Loucy (cell line): ENCODE results near the gene YEATS4.

Source experiments
- H2AFZ ChIP-seq: fragments of 200-600 bp; sonication (generic); 2 replicates; pipeline ENCODE4 v1.6.0; 2016; ENCODE audit warnings: antibody characterized with exemption, mild to moderate bottlenecking, low read length, moderate library complexity
- H3F3A ChIP-seq: fragments of 200-600 bp; 2 replicates; pipeline ENCODE4 v1.6.0; 2016; ENCODE audit warnings: antibody characterized with exemption, low read depth, mild to moderate bottlenecking
- H3K27me3 ChIP-seq: fragments of 200-600 bp; sonication (generic); 2 replicates; pipeline ENCODE4 v1.6.1; 2014; ENCODE audit warnings: low read length, mild to moderate bottlenecking; ENCODE audit not compliant: insufficient read depth, poor library complexity, severe bottlenecking
- H3K36me3 ChIP-seq: fragments of 200-600 bp; sonication (generic); 2 replicates; pipeline ENCODE4 v1.6.1; 2016; ENCODE audit warnings: low read length; ENCODE audit not compliant: insufficient read depth
- H3K4me1 ChIP-seq: fragments of 200-600 bp; sonication (generic); 2 replicates; pipeline ENCODE4 v1.5.1; 2014; ENCODE audit warnings: low read length, mild to moderate bottlenecking; ENCODE audit not compliant: insufficient read depth, poor library complexity, severe bottlenecking
- H3K4me2 ChIP-seq: fragments of 200-600 bp; sonication (generic); 2 replicates; pipeline ENCODE4 v1.6.0; 2014; ENCODE audit warnings: antibody characterized with exemption, low read length, low read depth, mild to moderate bottlenecking; ENCODE audit not compliant: poor library complexity, severe bottlenecking
- H3K4me3 ChIP-seq: fragments of 200-600 bp; sonication (generic); 2 replicates; pipeline ENCODE4 v1.5.1; 2014; ENCODE audit warnings: low read length, mild to moderate bottlenecking, mixed read lengths; ENCODE audit not compliant: poor library complexity, severe bottlenecking
- H3K79me2 ChIP-seq: fragments of 200-600 bp; sonication (generic); 2 replicates; pipeline ENCODE4 v1.6.1; 2014; ENCODE audit warnings: low read length; ENCODE audit not compliant: insufficient read depth
- H3K9ac ChIP-seq: fragments of 200-600 bp; sonication (generic); 2 replicates; pipeline ENCODE4 v1.6.0; 2014; ENCODE audit warnings: mild to moderate bottlenecking, low read depth, low read length, moderate library complexity; ENCODE audit not compliant: poor library complexity, severe bottlenecking
- H3K9me2 ChIP-seq: fragments of 200-600 bp; sonication (generic); replicated peaks from 2 replicates; pipeline ENCODE4 v1.6.1; 2016; ENCODE audit warnings: low read depth, low read length, mixed read lengths
- H3K9me3 ChIP-seq: fragments of 200-600 bp; sonication (generic); 2 replicates; pipeline ENCODE4 v1.6.1; 2014; ENCODE audit warnings: mild to moderate bottlenecking, antibody characterized with exemption, low read length, low read depth; ENCODE audit not compliant: insufficient read depth
- H4K20me1 ChIP-seq: fragments of 200-600 bp; sonication (generic); 2 replicates; pipeline ENCODE4 v1.6.0; 2014; ENCODE audit warnings: antibody characterized with exemption, low read length, mild to moderate bottlenecking; ENCODE audit not compliant: insufficient read depth, poor library complexity, severe bottlenecking
- CTCF ChIP-seq: fragments of 200-600 bp; sonication (generic); conservative IDR thresholded peaks from 2 replicates; pipeline ENCODE4 v1.5.1; 2014; ENCODE audit warnings: mild to moderate bottlenecking, antibody characterized with exemption, low read length
- EZH2phosphoT487 ChIP-seq: fragments of 200-600 bp; IDR thresholded peaks from 2 replicates; pipeline ENCODE4 v1.6.1; 2018; ENCODE audit warnings: antibody characterized with exemption, mild to moderate bottlenecking, moderate library complexity, borderline replicate concordance

The YEATS4 gene

GRCh38 chr12:69352904-69353303 lies 6.6 kb upstream of the YEATS4 start:
- TF ChIP-seq CTCF, result no peak
- TF ChIP-seq EZH2phosphoT487, result no peak
- H3K4me3 ChIP-seq, result no peak overlapping the region
- H2AFZ ChIP-seq, result no peak overlapping the region
- H3K27me3 ChIP-seq, result no peaks in the 10 kb centered on the region
- H3K36me3 ChIP-seq, result no peaks in the 10 kb centered on the region
- H3K9ac ChIP-seq, result no peak overlapping the region
- H3K9me2 ChIP-seq, result no peaks in the 10 kb centered on the region
- H3K4me2 ChIP-seq, result no peak overlapping the region
- no peaks in the 10 kb centered on the region for H3K79me2 ChIP-seq
- H3F3A ChIP-seq, result peaks cover 3% of the 10 kb centered on the region; the same call in 1 of the 2 replicates
- peaks cover 9% of the 10 kb centered on the region for H3K4me1 ChIP-seq
- H3K9me3 ChIP-seq, result no peaks in the 10 kb centered on the region
- no peaks in the 10 kb centered on the region for H4K20me1 ChIP-seq

- H3F3A ChIP-seq, result peaks cover 6% of the 10 kb centered on the region; the same call in 1 of the 2 replicates
- H3K4me3 ChIP-seq, result no peak overlapping the region
- H3K9ac ChIP-seq, result no peak overlapping the region
- 0 out of 2 replicates have a peak overlapping the region, but pooled peaks have one; percentile 30 for H2AFZ ChIP-seq
- H3K4me2 ChIP-seq, result no peak overlapping the region
- H3K4me1 ChIP-seq, result peaks cover 11% of the 10 kb centered on the region
- H3K36me3 ChIP-seq, result no peaks in the 10 kb centered on the region
- no peak for TF ChIP-seq CTCF
- TF ChIP-seq EZH2phosphoT487, result no peak
- H4K20me1 ChIP-seq, result no peaks in the 10 kb centered on the region
- H3K9me2 ChIP-seq, result no peaks in the 10 kb centered on the region
- no peaks in the 10 kb centered on the region for H3K79me2 ChIP-seq
- H3K9me3 ChIP-seq, result no peaks in the 10 kb centered on the region
- H3K27me3 ChIP-seq, result no peaks in the 10 kb centered on the region
Measured at GRCh38 chr12:69354172-69354555, 5.4 kb upstream of the YEATS4 start.

GRCh38 chr12:69354556-69355187 lies 4.9 kb upstream of the YEATS4 start:
- no peaks in the 10 kb centered on the region for H3K27me3 ChIP-seq
- no peak overlapping the region for H3K9ac ChIP-seq

More at GRCh38 chr12:69354556-69355187, 4.9 kb upstream of the YEATS4 start:
- TF ChIP-seq EZH2phosphoT487 (no peak), CTCF (no peak)
- peaks cover 6% of the 10 kb centered on the region; the same call in 1 of the 2 replicates for H3F3A ChIP-seq
- H4K20me1 ChIP-seq, result no peaks in the 10 kb centered on the region
- H3K36me3 ChIP-seq, result no peaks in the 10 kb centered on the region
- peaks cover 13% of the 10 kb centered on the region for H3K4me1 ChIP-seq
- no peaks in the 10 kb centered on the region for H3K9me3 ChIP-seq
- H3K79me2 ChIP-seq, result no peaks in the 10 kb centered on the region
- H3K4me3 ChIP-seq, result no peak overlapping the region
- H3K4me2 ChIP-seq, result no peak overlapping the region
- H3K9me2 ChIP-seq, result no peaks in the 10 kb centered on the region
- 0 out of 2 replicates have a peak overlapping the region, but pooled peaks have one; percentile 30 for H2AFZ ChIP-seq
